Measurements from ENCODE around the gene AREG. TPM values are rescaled to one million over a fixed set of nuclear protein-coding genes. Genes with fewer than 3 reads are reported as not detected.

AREG gene
- total and polyA plus RNA-seq, 3 donors from 2014 or later = 13.0 to 16.4 (median 14.2) TPM

GRCh38 chr4:74499986-74500781, 55.2 kb downstream of the AREG start:
- WGBS, 2 donors = 85 to 100% methylated on average over 1 to 4 of the region's 4 CpGs
- Histone ChIP-seq H3K27me3 (no peaks in the 10 kb centered on the region), H3K27ac (no peak overlapping the region), H3K9me3 (no peaks in the 10 kb centered on the region), H3K36me3 (ENCODE audit: low read depth, missing control alignments) (no peaks in the 10 kb centered on the region), H3K4me1 (no peaks in the 10 kb centered on the region), H3K4me3 (no peak overlapping the region)
- intact Hi-C loops (cut with DNase I; ENCODE audit: low total_unique reads) = no loop called here
- TF ChIP-seq CTCF (IDR thresholded peaks at IDR 0.05) (no peak), POLR2A (IDR thresholded peaks at IDR 0.05) (no peak)
- no peak for DNase-seq

- no peak for DNase-seq
- Histone ChIP-seq H3K27ac (no peak overlapping the region), H3K9me3 (no peaks in the 10 kb centered on the region), H3K27me3 (no peaks in the 10 kb centered on the region), H3K4me1 (no peaks in the 10 kb centered on the region), H3K36me3 (ENCODE audit: low read depth, missing control alignments) (no peaks in the 10 kb centered on the region), H3K4me3 (no peak overlapping the region)
- intact Hi-C loops (cut with DNase I; ENCODE audit: low total_unique reads) = no loop called here
- TF ChIP-seq POLR2A (IDR thresholded peaks at IDR 0.05) = no peak
- TF ChIP-seq CTCF (IDR thresholded peaks at IDR 0.05) = no peak
- WGBS, 2 donors = 80 to 90% methylated on average over 1 of the region's 1 CpG
These were observed 56.6 kb downstream of the AREG start for GRCh38 chr4:74501579-74501978.

GRCh38 chr4:74503580-74503979, 58.6 kb downstream of the AREG start:
- Histone ChIP-seq H3K4me1 (no peaks in the 10 kb centered on the region), H3K27me3 (no peaks in the 10 kb centered on the region), H3K4me3 (no peak overlapping the region), H3K36me3 (ENCODE audit: low read depth, missing control alignments) (no peaks in the 10 kb centered on the region), H3K27ac (no peak overlapping the region), H3K9me3 (no peaks in the 10 kb centered on the region)
- 83 to 85% methylated on average over 2 of the region's 2 CpGs for WGBS, 2 donors
- no peak for DNase-seq
- intact Hi-C loops (cut with DNase I; ENCODE audit: low total_unique reads) = no loop called here
- TF ChIP-seq POLR2A (IDR thresholded peaks at IDR 0.05) = no peak
- TF ChIP-seq CTCF (IDR thresholded peaks at IDR 0.05) = no peak

GRCh38 chr4:74504212-74504611, 59.3 kb downstream of the AREG start:
- DNase-seq = no peak
- Histone ChIP-seq H3K36me3 (ENCODE audit: low read depth, missing control alignments) (no peaks in the 10 kb centered on the region), H3K27ac (no peak overlapping the region), H3K4me3 (no peak overlapping the region), H3K9me3 (no peaks in the 10 kb centered on the region), H3K4me1 (no peaks in the 10 kb centered on the region), H3K27me3 (no peaks in the 10 kb centered on the region)
- intact Hi-C loops (cut with DNase I; ENCODE audit: low total_unique reads) = no loop called here
- TF ChIP-seq POLR2A (IDR thresholded peaks at IDR 0.05) = no peak
- TF ChIP-seq CTCF (IDR thresholded peaks at IDR 0.05) = no peak
- WGBS, 2 donors = 51 to 54% methylated on average over 1 of the region's 1 CpG

Other genes with a start within 250 kb of the AREG start
- under 1 TPM in 1 of 2 donors, not detected in 1; 0.25 TPM for gene EPGN, start 136.7 kb upstream of the AREG start, total RNA-seq
- 1.7 TPM for gene EPGN, start 136.7 kb upstream of the AREG start, polyA plus RNA-seq (ENCODE audit: insufficient read depth, low read depth, low replicate concordance)
- gene EREG, start 80.0 kb upstream of the AREG start, total RNA-seq = under 1 TPM in 1 of 2 donors, not detected in 1; 0.37 TPM
- gene EREG, start 80.0 kb upstream of the AREG start, polyA plus RNA-seq (ENCODE audit: insufficient read depth, low read depth, low replicate concordance) = not detected